BLaER1 (cell line): ENCODE data around the gene HASPIN.
"Not testable (repeated sequence)": the region's sequence is repeated elsewhere in the genome, so short reads cannot be mapped to it uniquely, and the experiment has no call there.

Experiments
- H3K27ac ChIP-seq: shearing (Covaris generic); formaldehyde crosslinking; 2 replicates; pipeline ENCODE4 v1.8.1; 2022
- H3K27me3 ChIP-seq: shearing (Covaris generic); formaldehyde crosslinking; 2 replicates; pipeline ENCODE4 v1.8.1; 2022
- H3K36me3 ChIP-seq: shearing (Covaris generic); formaldehyde crosslinking; 2 replicates; pipeline ENCODE4 v1.8.1; 2022
- H3K4me1 ChIP-seq: shearing (Covaris generic); formaldehyde crosslinking; 2 replicates; pipeline ENCODE4 v1.8.1; 2022
- H3K4me2 ChIP-seq: shearing (Covaris generic); formaldehyde crosslinking; 2 replicates; pipeline ENCODE4 v1.8.1; 2022
- H3K4me3 ChIP-seq: shearing (Covaris generic); formaldehyde crosslinking; 2 replicates; pipeline ENCODE4 v1.8.1; 2022
- H3K9ac ChIP-seq: shearing (Covaris generic); formaldehyde crosslinking; 2 replicates; pipeline ENCODE4 v1.8.1; 2022
- H3K9me3 ChIP-seq: shearing (Covaris generic); formaldehyde crosslinking; 2 replicates; pipeline ENCODE4 v1.8.1; 2022
- H4K20me1 ChIP-seq: shearing (Covaris generic); formaldehyde crosslinking; 2 replicates; pipeline ENCODE4 v1.8.1; 2022
- Cebpa-rat ChIP-seq: shearing (Covaris generic); IDR thresholded peaks from 2 replicates; pipeline ENCODE4 v1.8.1; 2022

The HASPIN gene

GRCh38 chr17:3695129-3695722, 28.5 kb upstream of the HASPIN start:
- Histone ChIP-seq H3K9ac (peak overlapping the region; percentile 81), H3K4me3 (peak overlapping the region; percentile 77), H3K4me1 (peaks cover 66% of the 10 kb centered on the region)

GRCh38 chr17:3695723-3696411, 27.8 kb upstream of the HASPIN start, which contains the start of gene P2RX5:
P2RX5 (minus strand) TSS chr17:3696155; CDS start chr17:3696005, 150 bp downstream.
- peak within 1 kb of the TSS; percentile 80 for H3K27ac ChIP-seq
- H3K4me3 ChIP-seq: peak within 1 kb of the TSS; percentile 77
- no peak for TF ChIP-seq Cebpa-rat
- H3K9ac ChIP-seq: peak within 1 kb of the TSS; percentile 81
- H3K9me3 ChIP-seq: peaks cover 11% of the 10 kb centered on the region
- peaks cover 6% of the 10 kb centered on the region; the same call in 1 of the 2 replicates for H3K36me3 ChIP-seq
- H3K27me3 ChIP-seq: 0 out of 2 replicates have a peak, but pooled peaks cover 6% of the 10 kb centered on the region
- peaks cover 60% of the 10 kb centered on the region for H3K4me1 ChIP-seq
- peaks cover 25% of the 10 kb centered on the region for H4K20me1 ChIP-seq
- peak within 1 kb of the TSS; percentile 96 for H3K4me2 ChIP-seq

More at GRCh38 chr17:3695129-3695722, 28.5 kb upstream of the HASPIN start:
- H3K36me3 ChIP-seq: peaks cover 12% of the 10 kb centered on the region; the same call in 1 of the 2 replicates
- H3K27me3 ChIP-seq: 0 out of 2 replicates have a peak, but pooled peaks cover 6% of the 10 kb centered on the region
- peak overlapping the region; percentile 80 for H3K27ac ChIP-seq
- H3K4me2 ChIP-seq: peak overlapping the region; percentile 96
- H3K9me3 ChIP-seq: peaks cover 11% of the 10 kb centered on the region
- TF ChIP-seq Cebpa-rat: no peak
- peaks cover 25% of the 10 kb centered on the region for H4K20me1 ChIP-seq

GRCh38 chr17:3697103-3697476, 26.6 kb upstream of the HASPIN start:
- H4K20me1 ChIP-seq: peaks cover 19% of the 10 kb centered on the region
- peaks cover 5% of the 10 kb centered on the region for H3K36me3 ChIP-seq
- H3K4me3 ChIP-seq: no peak overlapping the region
- peaks cover 16% of the 10 kb centered on the region for H3K9me3 ChIP-seq
- TF ChIP-seq Cebpa-rat: no peak
- H3K27ac ChIP-seq: no peak overlapping the region
- H3K27me3 ChIP-seq: 0 out of 2 replicates have a peak, but pooled peaks cover 6% of the 10 kb centered on the region
- no peak overlapping the region for H3K9ac ChIP-seq
- peaks cover 49% of the 10 kb centered on the region for H3K4me1 ChIP-seq
- H3K4me2 ChIP-seq: no peak overlapping the region

- Histone ChIP-seq H3K27me3 (0 out of 2 replicates have a peak, but pooled peaks cover 6% of the 10 kb centered on the region), H3K27ac (no peak overlapping the region), H3K9me3 (peaks cover 21% of the 10 kb centered on the region), H3K4me2 (no peak overlapping the region), H3K4me3 (no peak overlapping the region), H3K9ac (no peak overlapping the region), H3K36me3 (peaks cover 9% of the 10 kb centered on the region), H4K20me1 (peaks cover 12% of the 10 kb centered on the region; the same call in 1 of the 2 replicates), H3K4me1 (peaks cover 39% of the 10 kb centered on the region)
- no peak for TF ChIP-seq Cebpa-rat
Measured at GRCh38 chr17:3698139-3698538, 25.6 kb upstream of the HASPIN start.

GRCh38 chr17:3699951-3700350, 23.8 kb upstream of the HASPIN start:
- Histone ChIP-seq H3K36me3 (peaks cover 9% of the 10 kb centered on the region), H3K4me3 (no peak overlapping the region), H3K4me2 (no peak overlapping the region), H3K27me3 (0 out of 2 replicates have a peak, but pooled peaks cover 2% of the 10 kb centered on the region), H3K27ac (no peak overlapping the region), H3K9me3 (peaks cover 21% of the 10 kb centered on the region), H3K4me1 (peaks cover 21% of the 10 kb centered on the region), H3K9ac (no peak overlapping the region), H4K20me1 (0 out of 2 replicates have a peak, but pooled peaks cover under 1% of the 10 kb centered on the region)
- no peak for TF ChIP-seq Cebpa-rat

GRCh38 chr17:3702041-3702539, 21.6 kb upstream of the HASPIN start:
- H3K27me3 ChIP-seq, H3K27ac ChIP-seq, H3K36me3 ChIP-seq, H3K4me3 ChIP-seq, H3K4me2 ChIP-seq, H4K20me1 ChIP-seq, H3K4me1 ChIP-seq, H3K9ac ChIP-seq: not testable (repeated sequence)
- peaks cover 21% of the 10 kb centered on the region for H3K9me3 ChIP-seq

- H3K36me3 ChIP-seq: peaks cover 9% of the 10 kb centered on the region
- H3K27ac ChIP-seq: no peak overlapping the region
- no peak overlapping the region for H3K4me3 ChIP-seq
- peaks cover 10% of the 10 kb centered on the region for H3K9me3 ChIP-seq
- peaks cover 4% of the 10 kb centered on the region for H3K4me1 ChIP-seq
- no peaks in the 10 kb centered on the region for H3K27me3 ChIP-seq
- TF ChIP-seq Cebpa-rat: no peak
- no peaks in the 10 kb centered on the region for H4K20me1 ChIP-seq
- no peak overlapping the region for H3K9ac ChIP-seq
- no peak overlapping the region for H3K4me2 ChIP-seq
Measured at GRCh38 chr17:3704931-3705717, 18.6 kb upstream of the HASPIN start.

GRCh38 chr17:3705718-3705984, 18.1 kb upstream of the HASPIN start:
- H4K20me1 ChIP-seq, H3K27ac ChIP-seq, H3K27me3 ChIP-seq, H3K9ac ChIP-seq, H3K4me2 ChIP-seq, H3K36me3 ChIP-seq, H3K4me3 ChIP-seq, H3K4me1 ChIP-seq: not testable (repeated sequence)
- peaks cover 10% of the 10 kb centered on the region for H3K9me3 ChIP-seq

GRCh38 chr17:3708366-3708765, 15.3 kb upstream of the HASPIN start:
- no peak overlapping the region for H3K4me2 ChIP-seq
- no peaks in the 10 kb centered on the region for H3K27me3 ChIP-seq
- H3K4me1 ChIP-seq: peaks cover 35% of the 10 kb centered on the region
- peaks cover 18% of the 10 kb centered on the region for H3K36me3 ChIP-seq
- H3K9me3 ChIP-seq: no peaks in the 10 kb centered on the region
- H3K27ac ChIP-seq: no peak overlapping the region
- no peaks in the 10 kb centered on the region for H4K20me1 ChIP-seq
- TF ChIP-seq Cebpa-rat: no peak
- H3K9ac ChIP-seq: no peak overlapping the region
- no peak overlapping the region for H3K4me3 ChIP-seq

- Histone ChIP-seq H4K20me1 (no peaks in the 10 kb centered on the region), H3K9ac (no peak overlapping the region), H3K9me3 (no peaks in the 10 kb centered on the region), H3K4me1 (peaks cover 51% of the 10 kb centered on the region), H3K27ac (no peak overlapping the region; the same call in 1 of the 2 replicates), H3K4me3 (no peak overlapping the region), H3K27me3 (no peaks in the 10 kb centered on the region), H3K4me2 (peak overlapping the region; percentile 75), H3K36me3 (peaks cover 42% of the 10 kb centered on the region)
- no peak for TF ChIP-seq Cebpa-rat
Measured at GRCh38 chr17:3710951-3711383, 12.7 kb upstream of the HASPIN start.
